Endodermal cell (in vitro differentiated cells): ENCODE data around the gene RUNX1. TPM values are rescaled to one million over a fixed set of nuclear protein-coding genes. Genes with fewer than 3 reads are reported as not detected.
A peak's percentile ranks its signal among the peaks of the same experiment; 100 is the strongest.

Experiments
- DNase-seq: peaks from one replicate; pipeline ENCODE4 v3.0.0-alpha.2; 2017
- H3K27ac ChIP-seq: 2 replicates; pipeline ENCODE4 v1.5.1; 2013; ENCODE audit warnings: mild to moderate bottlenecking, low read depth, low read length, moderate library complexity
- H3K27me3 ChIP-seq: 2 replicates; pipeline ENCODE4 v1.6.1; 2013; ENCODE audit warnings: mild to moderate bottlenecking, low read length, moderate library complexity; ENCODE audit not compliant: insufficient read depth, control insufficient read depth, poor library complexity, severe bottlenecking
- H3K36me3 ChIP-seq: 2 replicates; pipeline ENCODE4 v1.7.0; 2013; ENCODE audit warnings: mild to moderate bottlenecking, low read length, moderate library complexity; ENCODE audit not compliant: control insufficient read depth, insufficient read depth
- H3K4me1 ChIP-seq: one replicate; pipeline ENCODE4 v1.7.0; 2013; ENCODE audit warnings: low read length; ENCODE audit not compliant: control insufficient read depth, insufficient read depth
- H3K4me3 ChIP-seq: 2 replicates; pipeline ENCODE4 v1.5.1; 2013; ENCODE audit warnings: mild to moderate bottlenecking, low read length, moderate library complexity
- H3K9ac ChIP-seq: 2 replicates; pipeline ENCODE4 v1.6.1; 2013; ENCODE audit warnings: mild to moderate bottlenecking, low read length, moderate library complexity; ENCODE audit not compliant: poor library complexity, severe bottlenecking; ENCODE audit errors: extremely low read depth
- H3K9me3 ChIP-seq: 2 replicates; pipeline ENCODE4 v1.6.1; 2013; ENCODE audit warnings: mild to moderate bottlenecking, low read length, moderate library complexity; ENCODE audit not compliant: control insufficient read depth
- H3K27ac Mint-ChIP-seq: 2 replicates; pipeline ENCODE4 v1.8.0; 2020; ENCODE audit warnings: mixed read lengths
- H3K27me3 Mint-ChIP-seq: 2 replicates; pipeline ENCODE4 v1.8.0; 2021; ENCODE audit warnings: mild to moderate bottlenecking, mixed read lengths; ENCODE audit not compliant: insufficient read depth
- H3K36me3 Mint-ChIP-seq: 2 replicates; pipeline ENCODE4 v1.8.0; 2020; ENCODE audit warnings: low read depth, mixed read lengths
- H3K4me1 Mint-ChIP-seq: 2 replicates; pipeline ENCODE4 v1.8.0; 2020; ENCODE audit warnings: mixed read lengths
- H3K4me3 Mint-ChIP-seq: 2 replicates; pipeline ENCODE4 v1.8.0; 2020; ENCODE audit warnings: mild to moderate bottlenecking, moderate library complexity, mixed read lengths
- H3K9me3 Mint-ChIP-seq: 2 replicates; pipeline ENCODE4 v1.8.0; 2020; ENCODE audit warnings: mild to moderate bottlenecking, mixed read lengths
- WGBS, 2 experiments: methylation state at CpG; one replicate each; pipeline versions ENCODE4 v1.1.5 to v1.1.7; 2013; ENCODE audit warnings: missing lambda C conversion rate in 2 of 2, mixed read lengths in 1 of 2; ENCODE audit not compliant: insufficient coverage in 1 of 2, insufficient read length in 1 of 2; 5-methylcytosine and 5-hydroxymethylcytosine counted together
- total RNA-seq, 2 donors: library from RNA; stranded (reverse); fragmentation: NEBNext Ultra II Directional in 1 of 2; extraction: Animal tissue kit (Norgen Biotek cat#: 25700) in 1 of 2; gene quantifications; 2 replicates in 1 of 2; 3 replicates in 1 of 2; pipeline ENCODE4 v1.2.1, GENCODE V29; 2021
- TF ChIP-seq, protein P1 (sequence below): fragments of 200-600 bp; sonication (generic); conservative IDR thresholded peaks from 2 replicates; pipeline ENCODE4 v1.5.0; 2021; ENCODE audit warnings: antibody characterized with exemption, mild to moderate bottlenecking

RUNX1 gene
- total RNA-seq, 2 donors from 2014 or later, result 0.31 to 2.8 TPM

- DNase-seq, result no peak
- TF ChIP-seq, protein P1, sequence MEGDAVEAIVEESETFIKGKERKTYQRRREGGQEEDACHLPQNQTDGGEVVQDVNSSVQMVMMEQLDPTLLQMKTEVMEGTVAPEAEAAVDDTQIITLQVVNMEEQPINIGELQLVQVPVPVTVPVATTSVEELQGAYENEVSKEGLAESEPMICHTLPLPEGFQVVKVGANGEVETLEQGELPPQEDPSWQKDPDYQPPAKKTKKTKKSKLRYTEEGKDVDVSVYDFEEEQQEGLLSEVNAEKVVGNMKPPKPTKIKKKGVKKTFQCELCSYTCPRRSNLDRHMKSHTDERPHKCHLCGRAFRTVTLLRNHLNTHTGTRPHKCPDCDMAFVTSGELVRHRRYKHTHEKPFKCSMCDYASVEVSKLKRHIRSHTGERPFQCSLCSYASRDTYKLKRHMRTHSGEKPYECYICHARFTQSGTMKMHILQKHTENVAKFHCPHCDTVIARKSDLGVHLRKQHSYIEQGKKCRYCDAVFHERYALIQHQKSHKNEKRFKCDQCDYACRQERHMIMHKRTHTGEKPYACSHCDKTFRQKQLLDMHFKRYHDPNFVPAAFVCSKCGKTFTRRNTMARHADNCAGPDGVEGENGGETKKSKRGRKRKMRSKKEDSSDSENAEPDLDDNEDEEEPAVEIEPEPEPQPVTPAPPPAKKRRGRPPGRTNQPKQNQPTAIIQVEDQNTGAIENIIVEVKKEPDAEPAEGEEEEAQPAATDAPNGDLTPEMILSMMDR, result no peak
- Histone ChIP-seq H3K36me3 (no peaks in the 10 kb centered on the region), H3K9me3 (no peaks in the 10 kb centered on the region), H3K4me3 (no peak overlapping the region), H3K27ac (no peak overlapping the region), H3K4me1 (no peaks in the 10 kb centered on the region), H3K27me3 (no peaks in the 10 kb centered on the region), H3K9ac (no peak overlapping the region)
- Mint-ChIP-seq H3K4me1 (no peaks in the 10 kb centered on the region), H3K4me3 (no peak overlapping the region), H3K27ac (no peak overlapping the region), H3K36me3 (no peaks in the 10 kb centered on the region), H3K9me3 (no peaks in the 10 kb centered on the region), H3K27me3 (peaks cover 7% of the 10 kb centered on the region)
- 94 to 95% methylated on average over 7 to 10 of the region's 10 CpGs for WGBS, 2 experiments
Observed at GRCh38 chr21:34877485-34878128, 171.5 kb downstream of the RUNX1 start.

- 91 to 94% methylated on average over 3 to 6 of the region's 6 CpGs for WGBS, 2 experiments
- Histone ChIP-seq H3K4me3 (no peak overlapping the region), H3K27me3 (no peaks in the 10 kb centered on the region), H3K27ac (no peak overlapping the region), H3K9ac (no peak overlapping the region), H3K9me3 (no peaks in the 10 kb centered on the region), H3K36me3 (no peaks in the 10 kb centered on the region), H3K4me1 (no peaks in the 10 kb centered on the region)
- no peak overlapping the region for H3K27ac Mint-ChIP-seq
- H3K9me3 Mint-ChIP-seq, result no peaks in the 10 kb centered on the region
- peak; percentile 22 for DNase-seq
- H3K4me3 Mint-ChIP-seq, result no peak overlapping the region
- H3K36me3 Mint-ChIP-seq, result no peaks in the 10 kb centered on the region
- TF ChIP-seq, protein P1, result no peak
- H3K4me1 Mint-ChIP-seq, result no peaks in the 10 kb centered on the region
- no peaks in the 10 kb centered on the region for H3K27me3 Mint-ChIP-seq
Observed at GRCh38 chr21:34875830-34876229, 173.3 kb downstream of the RUNX1 start.

DNA sequence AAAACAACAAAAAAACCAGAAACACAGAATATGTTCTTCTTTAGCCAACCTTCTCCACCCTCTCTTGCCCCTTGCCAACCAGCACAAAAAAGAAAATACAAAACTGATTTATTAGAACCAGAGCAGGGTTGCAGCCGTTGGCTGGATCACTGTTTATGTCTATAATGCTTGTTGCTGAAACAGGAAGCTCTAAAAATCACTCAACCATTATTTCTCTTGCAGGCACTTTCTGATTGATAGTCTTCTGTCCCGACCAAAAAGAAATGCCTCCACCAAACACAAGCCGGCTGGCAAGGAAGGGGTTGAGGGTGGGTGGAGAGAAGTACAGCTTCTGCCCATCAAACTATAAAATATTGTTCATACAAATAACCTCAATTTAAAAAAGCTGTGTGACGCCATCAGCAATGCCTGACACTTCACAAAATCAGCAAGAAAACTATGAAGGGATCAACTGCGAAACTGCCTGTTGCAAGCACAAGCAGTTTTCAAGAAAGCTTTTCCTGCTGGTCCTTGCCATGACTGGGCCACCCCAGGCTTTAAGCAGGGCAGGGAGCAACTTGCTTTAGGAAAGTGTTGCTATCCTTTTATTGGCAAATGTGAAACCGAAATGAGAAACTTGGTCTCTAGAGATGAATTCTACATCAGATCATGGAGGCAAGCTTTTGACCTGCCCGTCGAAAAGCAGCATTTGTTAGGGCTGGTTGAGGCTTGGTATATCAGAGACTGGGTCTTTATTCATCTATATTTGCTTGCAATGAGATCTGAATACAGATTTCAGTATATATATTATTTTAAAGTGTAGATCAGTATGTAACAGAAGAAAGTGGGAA, 174.2 kb downstream of the RUNX1 start:
- DNase-seq, result peak; percentile 27
- no peak overlapping the region for H3K9ac ChIP-seq
- Mint-ChIP-seq H3K4me3 (no peak overlapping the region), H3K4me1 (peaks cover 5% of the 10 kb centered on the region), H3K36me3 (no peaks in the 10 kb centered on the region), H3K27ac (no peak overlapping the region), H3K27me3 (no peaks in the 10 kb centered on the region), H3K9me3 (no peaks in the 10 kb centered on the region)
- no peak overlapping the region for H3K27ac ChIP-seq
- TF ChIP-seq, protein P1, result no peak
- H3K4me1 ChIP-seq, result no peaks in the 10 kb centered on the region
- H3K36me3 ChIP-seq, result no peaks in the 10 kb centered on the region
- no peak overlapping the region for H3K4me3 ChIP-seq
- no peaks in the 10 kb centered on the region for H3K27me3 ChIP-seq
- no peaks in the 10 kb centered on the region for H3K9me3 ChIP-seq
- WGBS, 2 experiments, result 92 to 100% methylated on average over 3 to 6 of the region's 8 CpGs
